GM19463 (cell line): Measurements from ENCODE around the gene ME3.

ENCODE experiments used
- ATAC-seq: cut with Tn5 transposase; IDR thresholded peaks from one replicate; pipeline ENCODE4 v1.9.1; 2021; ENCODE audit warnings: mild to moderate bottlenecking, moderate library complexity; ENCODE audit not compliant: unreplicated experiment

Gene ME3

DNA sequence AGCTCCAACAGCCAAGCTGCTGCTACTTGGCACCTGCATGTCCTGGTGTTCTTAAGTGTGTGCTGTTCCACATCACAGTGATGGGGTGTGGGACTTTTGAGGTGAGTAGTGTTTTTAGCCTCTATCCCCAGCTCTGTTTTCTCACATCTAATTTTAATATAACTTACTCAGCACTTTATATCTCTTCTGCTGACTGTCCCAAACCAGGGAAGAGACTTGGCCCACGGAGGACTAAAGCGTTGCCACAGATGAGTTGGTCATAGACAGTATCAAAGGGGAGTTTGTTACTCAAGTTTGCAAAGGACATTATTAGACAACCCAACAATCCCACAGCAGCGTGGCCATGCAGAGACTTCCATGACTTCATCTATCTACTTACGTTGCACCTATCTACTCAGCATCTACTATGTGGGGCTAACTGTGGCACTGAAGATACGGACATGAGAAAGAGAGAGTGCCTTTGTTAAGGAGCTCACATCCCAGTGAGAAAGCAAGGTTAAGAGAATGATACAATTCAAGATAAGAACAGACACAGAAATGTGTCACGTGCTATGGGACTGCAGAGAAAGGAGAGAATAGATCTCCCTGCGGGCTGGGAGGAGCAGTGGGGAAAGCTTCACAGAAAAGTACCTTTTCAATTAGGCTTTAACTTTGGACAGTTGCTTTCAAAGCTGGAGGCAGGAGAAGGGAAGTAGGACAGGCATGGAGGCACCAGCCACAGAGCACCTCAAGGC lies 82.4 kb downstream of the ME3 start:
- no peak for ATAC-seq

- no peak for ATAC-seq
These were observed 83.2 kb downstream of the ME3 start for GRCh38 chr11:86589204-86589603.

DNA sequence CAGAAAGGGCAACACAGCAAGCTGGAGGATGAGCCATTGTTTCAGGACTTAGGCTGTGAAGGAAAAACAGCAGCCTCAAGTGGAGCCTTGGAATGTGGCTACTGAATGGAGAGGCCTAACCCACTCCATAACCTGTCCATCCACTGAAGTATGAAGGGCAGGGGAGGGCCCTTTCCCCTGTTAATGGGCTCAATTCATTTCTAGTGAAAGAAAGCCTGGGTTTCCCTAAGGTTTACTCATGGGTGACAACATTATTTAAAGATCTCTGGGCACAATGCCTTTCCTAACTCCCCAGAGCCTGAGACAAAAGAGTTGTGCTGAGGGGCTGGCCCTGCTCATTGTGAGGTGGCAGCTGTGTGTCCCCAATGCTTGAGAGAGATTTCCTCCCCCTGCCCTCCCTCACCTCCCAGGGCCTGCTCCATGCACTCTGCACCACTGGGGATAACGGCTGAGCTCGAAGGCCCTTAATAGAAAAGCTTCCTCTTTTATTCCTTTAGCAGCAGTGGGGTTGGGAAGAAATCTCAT lies 83.8 kb downstream of the ME3 start:
- ATAC-seq = no peak

DNA sequence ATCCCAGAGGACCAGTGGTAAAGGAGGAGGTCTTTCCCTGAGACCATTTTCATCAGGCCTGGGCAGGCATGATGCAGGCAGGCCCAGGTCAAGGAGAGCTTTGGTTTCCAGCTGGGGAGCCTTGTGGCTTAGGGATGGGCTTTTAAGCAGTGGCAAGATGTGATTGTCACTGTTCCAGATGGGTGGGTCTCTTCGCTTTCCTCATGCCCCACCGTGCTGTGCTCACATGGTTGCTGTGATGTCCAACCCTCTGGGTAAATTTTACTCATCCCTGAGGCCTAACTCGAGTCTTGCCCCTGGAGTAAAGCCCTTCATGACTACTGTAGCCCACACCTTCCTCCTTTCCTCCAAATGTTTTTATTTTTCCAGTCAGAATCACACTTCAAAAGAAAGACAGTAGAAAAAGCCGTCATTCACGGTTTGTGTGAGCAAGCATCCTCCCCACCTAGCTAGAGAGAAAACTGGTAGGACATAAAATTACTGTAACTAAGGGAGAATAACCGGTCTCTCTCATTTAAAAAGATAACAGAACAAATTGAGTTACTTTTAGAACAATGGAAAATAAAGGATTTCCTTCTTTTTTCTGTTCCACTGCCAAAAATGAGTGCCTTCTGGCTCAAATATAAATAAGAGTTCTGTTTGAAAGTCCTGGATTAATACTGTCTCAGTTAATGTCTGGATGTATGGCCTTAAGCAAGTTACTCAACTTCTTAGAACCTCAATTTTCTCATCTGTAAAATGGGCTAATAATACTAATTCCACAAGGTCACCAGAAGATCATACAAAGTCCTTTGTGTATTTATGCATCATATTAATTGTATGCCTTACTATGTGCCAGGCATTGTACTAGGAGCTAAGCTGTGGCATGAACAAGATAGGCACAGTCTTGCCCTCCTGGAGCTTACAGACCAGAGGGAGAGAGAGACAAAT lies 84.9 kb downstream of the ME3 start:
- ATAC-seq = no peak

- no peak for ATAC-seq
These were observed 86.1 kb downstream of the ME3 start for GRCh38 chr11:86586307-86586706.

- no peak for ATAC-seq
These were observed 89.5 kb downstream of the ME3 start for GRCh38 chr11:86582898-86583297.

- ATAC-seq = no peak
These were observed 91.9 kb downstream of the ME3 start for GRCh38 chr11:86580535-86580934.

DNA sequence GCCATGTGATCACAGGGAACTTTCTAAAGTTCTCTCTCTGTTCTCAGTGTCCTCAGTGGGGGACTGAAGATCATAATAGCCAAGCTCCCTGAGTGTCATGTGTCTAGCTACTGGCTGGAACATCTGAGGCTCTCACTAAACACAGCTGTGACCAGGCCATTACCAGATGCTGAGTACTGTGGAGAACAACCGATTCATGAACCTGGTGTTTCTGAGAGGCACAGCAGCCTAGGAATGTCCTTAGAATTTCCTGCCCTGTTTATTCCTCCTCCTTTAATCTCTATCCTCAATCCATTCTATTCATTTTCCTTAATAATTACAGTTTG lies 93.0 kb downstream of the ME3 start:
- ATAC-seq = no peak

GRCh38 chr11:86578727-86579405 lies 93.5 kb downstream of the ME3 start:
- no peak for ATAC-seq

DNA sequence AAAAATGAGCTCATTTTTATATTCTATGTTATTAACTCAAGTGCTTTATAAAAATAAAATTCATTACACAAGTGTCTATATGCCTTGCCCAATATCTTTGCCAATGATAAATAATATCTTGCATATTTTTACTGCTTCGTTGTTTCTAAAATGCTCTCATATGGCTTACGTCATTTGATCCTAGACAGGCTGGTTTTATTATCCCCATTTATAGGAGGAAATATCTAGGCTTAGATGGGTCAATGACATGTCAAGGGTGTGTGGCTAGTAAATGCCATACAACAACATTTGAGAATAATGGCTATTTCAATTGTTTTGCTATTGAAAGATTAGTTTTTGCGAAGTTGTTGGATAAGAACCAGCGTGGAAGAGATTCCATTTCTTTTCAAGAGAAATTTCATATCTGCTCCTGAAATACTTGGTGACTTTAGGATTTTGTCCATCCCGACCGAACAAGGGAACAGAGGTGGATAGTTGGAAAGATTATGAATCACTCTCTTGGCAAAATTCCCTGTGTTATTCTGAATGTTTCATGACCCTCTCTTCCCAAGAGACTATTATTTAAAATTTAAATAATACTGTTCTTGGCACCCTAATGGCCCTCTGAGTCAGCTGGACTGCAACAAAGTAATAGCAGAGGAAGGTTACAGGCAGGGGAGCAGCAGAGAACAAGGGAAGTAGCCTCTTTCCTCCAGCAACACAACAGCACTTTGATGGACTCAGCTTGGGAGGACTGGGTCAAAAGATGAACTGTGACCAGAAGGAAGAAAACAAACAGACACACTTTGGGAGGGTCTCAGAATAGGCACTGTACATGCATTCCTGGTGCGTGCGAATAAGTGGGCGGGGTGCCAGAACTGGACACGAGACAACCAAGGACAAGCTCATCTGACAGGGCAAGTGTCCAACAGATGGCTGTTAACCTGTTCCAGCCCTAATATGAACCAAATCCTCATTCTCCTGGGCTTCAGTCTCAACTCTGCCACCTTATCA lies 94.5 kb downstream of the ME3 start:
- ATAC-seq = no peak

DNA sequence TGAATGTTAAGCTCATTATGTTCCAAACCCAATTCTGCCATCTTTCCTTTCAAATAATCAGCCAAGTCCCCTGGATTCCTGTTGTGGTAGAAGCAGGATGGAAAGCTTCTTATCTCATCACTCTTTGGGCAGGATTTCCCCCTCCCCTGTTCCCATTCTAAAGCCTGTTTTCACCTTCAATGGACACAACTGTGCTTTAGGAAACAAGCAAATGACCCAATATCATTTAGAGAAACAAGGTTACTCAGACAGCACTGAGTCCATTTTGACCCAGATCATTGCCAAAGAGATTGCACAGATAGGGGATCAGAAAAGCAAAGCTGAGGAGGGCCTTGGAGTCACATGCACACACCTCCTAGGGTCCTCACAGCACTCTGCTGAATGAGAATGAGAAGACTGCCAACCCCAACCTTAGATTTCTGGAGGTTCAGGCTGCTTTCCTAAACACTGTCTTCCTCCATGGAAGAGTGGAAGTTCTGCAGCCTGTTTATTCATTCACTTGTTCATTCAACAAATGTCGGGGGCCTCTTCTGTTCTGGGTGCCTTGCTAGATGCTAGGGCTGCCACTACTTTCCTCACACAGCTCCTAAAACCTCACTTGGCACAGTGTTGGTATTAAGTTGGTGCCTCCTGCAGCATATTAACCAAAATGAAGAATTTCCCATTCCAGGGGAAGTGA lies 95.3 kb downstream of the ME3 start:
- no peak for ATAC-seq

- no peak for ATAC-seq
These were observed 96.5 kb downstream of the ME3 start for GRCh38 chr11:86575927-86576326.

DNA sequence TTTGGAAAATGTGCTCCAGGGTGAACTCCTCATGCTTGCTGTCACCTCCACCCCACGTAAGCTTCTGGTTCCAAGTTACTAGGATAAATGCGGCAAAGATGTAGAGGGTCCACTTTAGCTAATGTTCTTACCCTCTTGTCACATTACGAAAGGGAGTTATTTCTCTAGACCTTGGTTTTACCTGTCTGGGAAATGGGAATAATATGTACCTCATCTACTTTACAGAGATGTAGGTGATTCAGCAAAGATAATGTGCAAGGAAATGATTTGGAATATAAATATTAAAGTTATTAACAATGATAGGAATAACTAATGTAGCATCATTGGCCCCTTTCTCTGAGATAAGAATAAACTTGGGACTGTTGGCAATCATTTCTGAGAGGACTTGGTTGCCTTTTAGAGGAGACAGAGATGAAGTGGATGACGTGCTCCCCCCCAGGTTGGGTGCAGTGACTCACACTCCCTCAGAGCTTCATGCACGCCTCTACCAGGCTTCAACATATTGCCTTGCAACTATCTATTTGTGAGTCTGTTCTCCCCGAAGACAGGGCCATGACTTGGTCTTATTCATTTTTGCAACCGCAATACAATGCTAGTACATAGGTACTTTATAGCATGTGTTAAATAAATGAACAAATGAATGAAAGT lies 97.1 kb downstream of the ME3 start:
- no peak for ATAC-seq

GRCh38 chr11:86574493-86575207 lies 97.8 kb downstream of the ME3 start:
- ATAC-seq = no peak

- no peak for ATAC-seq
These were observed 101.0 kb downstream of the ME3 start for GRCh38 chr11:86571273-86571948.

- no peak for ATAC-seq
These were observed 102.0 kb downstream of the ME3 start for GRCh38 chr11:86570451-86570850.

GRCh38 chr11:86570020-86570419 lies 102.4 kb downstream of the ME3 start:
- no peak for ATAC-seq

- ATAC-seq = no peak
These were observed 103.3 kb downstream of the ME3 start for GRCh38 chr11:86569109-86569508.
